GM19452 (cell line): Measurements from ENCODE around the gene ATG4B.
"Not testable (repeated sequence)": the region's sequence is repeated elsewhere in the genome, so short reads cannot be mapped to it uniquely, and the experiment has no call there.

ENCODE experiments used
- ATAC-seq: cut with Tn5 transposase; IDR thresholded peaks from one replicate; pipeline ENCODE4 v1.9.1; 2021; ENCODE audit not compliant: unreplicated experiment

The ATG4B gene

DNA sequence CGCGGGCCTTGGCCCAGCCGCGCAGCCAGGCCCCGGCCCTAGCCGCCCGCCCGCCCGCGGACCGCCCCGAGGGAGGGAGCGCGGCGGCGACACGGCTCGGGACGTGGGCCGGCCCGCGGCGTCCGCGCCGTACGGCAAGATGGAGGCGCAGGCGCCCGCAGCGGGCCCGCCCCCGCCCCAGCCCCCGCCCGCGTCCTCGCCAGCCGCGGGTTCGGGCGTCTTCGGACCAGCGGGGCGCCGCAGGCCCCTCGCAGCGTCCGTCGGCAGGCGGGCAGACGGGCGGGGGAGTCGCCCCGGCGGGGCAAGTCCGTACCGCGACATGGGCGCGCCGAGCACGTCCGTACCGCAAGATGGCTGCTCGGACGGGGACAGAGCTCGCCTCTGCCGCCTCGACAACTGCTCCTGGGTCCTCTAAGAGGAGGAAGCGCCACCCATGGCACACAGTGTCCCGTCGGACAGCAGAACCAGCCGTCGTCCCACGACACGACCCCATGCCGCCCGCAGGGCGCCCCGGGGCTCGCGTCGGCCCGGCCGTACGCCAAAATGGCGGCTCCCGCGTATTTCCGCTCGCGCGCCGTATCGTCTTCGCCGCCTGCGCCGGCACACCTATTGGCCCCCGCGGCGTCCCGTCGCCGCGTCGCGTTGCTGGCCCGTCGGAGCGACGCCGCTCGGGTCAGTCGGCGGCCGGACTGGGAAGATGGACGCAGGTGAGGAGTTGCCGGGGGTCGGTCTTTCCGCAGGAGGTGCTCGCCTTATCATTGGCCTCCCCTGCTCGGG is at the start of gene ATG4B, which contains the start of gene THAP4:
TSS of gene ATG4B (plus strand) at position 676 of the 777 bp plus-strand sequence. CDS start at position 698, 22 bp downstream.
TSS of gene THAP4 (minus strand) at position 141 of the 777 bp plus-strand sequence. CDS start 141 bp downstream, outside the sequence.
- peak; percentile 64 for ATAC-seq

DNA sequence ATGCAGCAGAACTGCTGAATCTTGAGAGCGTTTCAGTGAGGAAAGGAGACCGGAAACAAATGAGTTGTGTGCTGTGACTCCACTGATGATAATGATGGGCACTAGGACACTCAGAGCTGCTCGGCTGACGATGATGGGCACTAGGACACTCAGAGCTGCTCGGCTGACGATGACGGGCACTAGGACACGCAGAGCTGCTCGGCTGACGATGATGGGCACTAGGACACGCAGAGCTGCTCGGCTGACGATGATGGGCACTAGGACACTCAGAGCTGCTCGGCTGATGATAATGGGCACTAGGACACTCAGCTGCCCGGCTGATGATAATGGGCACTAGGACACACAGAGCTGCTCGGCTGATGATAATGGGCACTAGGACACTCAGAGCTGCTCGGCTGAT is 47.6 kb upstream of the ATG4B start:
- ATAC-seq, result not testable (repeated sequence)

DNA sequence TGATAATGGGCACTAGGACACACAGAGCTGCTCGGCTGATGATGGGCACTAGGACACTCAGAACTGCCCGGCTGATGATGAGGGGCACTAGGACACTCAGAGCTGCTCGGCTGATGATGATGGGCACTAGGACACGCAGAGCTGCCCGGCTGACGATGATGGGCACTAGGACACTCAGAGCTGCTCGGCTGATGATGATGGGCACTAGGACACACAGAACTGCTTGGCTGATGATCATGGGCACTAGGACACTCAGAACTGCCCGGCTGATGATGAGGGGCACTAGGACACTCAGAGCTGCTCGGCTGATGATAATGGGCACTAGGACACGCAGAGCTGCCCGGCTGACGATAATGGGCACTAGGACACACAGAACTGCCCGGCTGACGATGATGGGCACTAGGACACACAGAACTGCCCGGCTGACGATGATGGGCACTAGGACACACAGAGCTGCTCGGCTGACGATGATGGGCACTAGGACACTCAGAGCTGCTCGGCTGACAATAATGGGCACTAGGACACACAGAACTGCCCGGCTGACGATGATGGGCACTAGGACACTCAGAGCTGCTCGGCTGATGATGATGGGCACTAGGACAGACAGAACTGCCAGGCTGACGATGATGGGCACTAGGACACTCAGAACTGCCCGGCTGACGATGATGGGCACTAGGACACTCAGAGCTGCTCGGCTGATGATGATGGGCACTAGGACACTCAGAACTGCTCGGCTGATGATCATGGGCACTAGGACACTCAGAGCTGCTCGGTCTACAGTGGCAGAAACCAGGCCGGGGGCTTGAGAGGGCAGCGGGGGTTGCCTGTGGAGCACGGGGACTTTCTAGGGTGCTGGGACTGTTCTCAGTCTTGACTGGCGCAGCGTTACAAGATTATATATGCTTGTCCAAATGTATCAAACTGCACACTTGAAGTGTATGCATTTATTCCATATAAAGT is 46.7 kb upstream of the ATG4B start:
- ATAC-seq, result not testable (repeated sequence)

DNA sequence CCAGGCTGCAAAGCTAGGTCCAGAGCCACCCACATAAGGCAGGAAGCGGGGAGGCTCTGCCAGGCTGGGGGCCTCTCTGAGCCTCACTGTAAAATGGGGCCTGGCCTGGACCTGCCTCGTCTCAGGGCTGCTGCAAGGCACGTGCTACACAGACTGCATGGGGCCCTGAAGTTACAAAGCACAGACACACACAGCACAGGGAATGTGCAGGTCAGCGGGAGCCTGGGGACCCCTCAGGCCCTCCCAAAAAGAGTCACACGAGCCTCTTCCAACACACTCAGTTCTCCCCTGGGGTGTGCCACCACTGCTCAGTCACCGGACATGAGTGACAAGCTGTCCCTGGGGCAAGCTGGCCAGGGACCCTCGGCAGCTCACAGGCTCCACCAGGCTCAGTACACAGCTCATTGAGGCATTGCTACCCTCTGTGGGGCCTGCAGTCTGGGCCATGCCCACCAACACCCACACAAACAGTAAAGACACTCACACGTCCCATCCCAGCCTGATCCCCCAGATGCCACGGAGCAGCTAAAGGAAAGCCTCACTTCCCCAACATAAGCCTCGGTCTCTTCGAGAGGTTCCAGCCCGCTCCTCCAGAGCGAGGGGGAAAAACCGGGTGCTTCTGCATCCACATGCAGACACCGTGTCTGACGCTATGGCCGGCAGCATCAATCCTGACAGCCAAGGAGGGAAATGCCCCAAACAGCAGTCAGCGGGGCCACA is 45.2 kb upstream of the ATG4B start:
- ATAC-seq, result no peak

DNA sequence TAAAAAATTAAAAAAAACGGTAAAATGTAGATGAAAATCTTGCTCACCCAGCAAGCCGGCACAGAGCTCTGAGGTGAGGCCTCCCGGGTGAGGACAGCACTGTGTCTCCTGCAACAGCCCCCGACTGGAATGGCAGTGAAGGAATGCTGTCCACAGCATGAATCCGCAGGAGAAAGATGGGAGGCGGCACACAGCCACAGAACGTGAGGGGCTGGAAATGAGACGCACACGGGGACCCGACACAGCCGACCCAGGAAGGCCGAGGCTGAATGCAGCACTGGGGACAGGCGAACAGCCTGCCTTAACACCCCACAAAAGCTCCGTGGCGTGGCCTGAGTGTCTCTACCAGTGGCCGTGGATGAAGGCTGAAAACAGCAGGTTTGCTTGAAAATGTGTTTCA is 44.2 kb upstream of the ATG4B start:
- no peak for ATAC-seq

DNA sequence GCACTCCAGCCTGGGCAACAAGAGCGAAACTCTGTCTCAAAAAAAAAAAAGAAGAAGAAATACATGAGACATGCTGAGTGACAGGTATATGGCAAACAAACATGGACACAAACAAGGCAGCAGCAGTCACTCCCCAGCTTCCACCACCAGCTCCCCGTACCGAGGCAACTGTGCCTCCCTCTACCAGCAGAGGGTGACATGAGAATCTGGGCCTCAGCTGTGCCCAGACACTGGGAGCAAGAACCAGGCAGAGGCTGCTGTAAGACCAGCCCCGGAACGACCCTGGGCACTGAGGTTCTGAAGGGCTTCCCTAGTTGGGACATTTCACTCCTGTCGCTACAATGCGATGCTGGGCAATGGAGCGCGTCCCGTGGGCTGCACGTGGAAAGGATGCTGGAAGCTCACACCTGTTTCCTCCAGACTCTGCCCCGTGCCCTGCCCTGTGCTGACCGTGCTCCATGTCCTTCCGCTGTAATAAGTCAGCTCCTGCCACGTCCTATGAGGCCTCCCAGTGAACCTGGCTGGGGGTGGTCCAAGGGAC is 41.8 kb upstream of the ATG4B start:
- no peak for ATAC-seq

DNA sequence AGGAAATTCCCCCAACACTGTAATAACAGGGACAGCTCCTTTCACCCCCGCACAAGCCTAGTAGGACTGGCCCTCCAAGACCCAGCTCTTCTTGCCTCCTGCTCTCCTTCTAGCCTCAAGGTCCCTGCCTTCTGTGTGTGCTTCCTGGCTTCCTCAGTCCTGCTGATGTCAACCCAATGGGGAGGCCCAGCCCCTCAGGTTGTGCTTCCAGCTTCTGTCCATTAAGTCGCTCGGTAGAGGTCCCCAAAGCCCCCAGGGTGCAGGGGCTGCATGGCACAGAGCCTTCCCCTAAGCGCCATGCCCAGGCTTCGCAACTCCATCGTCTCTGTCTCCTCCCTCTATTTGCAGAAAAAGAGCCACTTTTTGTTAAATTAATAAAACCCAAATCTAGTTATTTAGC is 39.9 kb upstream of the ATG4B start:
- ATAC-seq, result no peak

DNA sequence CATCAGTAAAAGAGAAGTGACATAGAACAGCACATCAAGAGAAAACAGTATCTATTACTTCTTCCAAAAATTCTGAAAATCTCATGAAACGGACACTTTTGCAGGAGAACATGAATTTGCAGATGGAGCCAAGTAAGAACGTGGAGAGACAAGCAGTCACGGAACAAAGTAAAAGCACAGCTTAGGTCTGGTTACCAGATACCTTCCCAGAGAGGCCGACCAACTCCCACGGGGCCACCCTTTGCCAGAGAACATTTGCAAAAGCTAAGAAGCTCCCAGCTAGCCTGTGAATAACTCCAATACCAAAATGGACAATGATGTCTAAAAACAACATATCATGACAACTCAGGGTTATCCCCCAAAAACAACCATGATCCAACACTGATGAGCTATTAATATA is 39.4 kb upstream of the ATG4B start:
- ATAC-seq, result no peak

DNA sequence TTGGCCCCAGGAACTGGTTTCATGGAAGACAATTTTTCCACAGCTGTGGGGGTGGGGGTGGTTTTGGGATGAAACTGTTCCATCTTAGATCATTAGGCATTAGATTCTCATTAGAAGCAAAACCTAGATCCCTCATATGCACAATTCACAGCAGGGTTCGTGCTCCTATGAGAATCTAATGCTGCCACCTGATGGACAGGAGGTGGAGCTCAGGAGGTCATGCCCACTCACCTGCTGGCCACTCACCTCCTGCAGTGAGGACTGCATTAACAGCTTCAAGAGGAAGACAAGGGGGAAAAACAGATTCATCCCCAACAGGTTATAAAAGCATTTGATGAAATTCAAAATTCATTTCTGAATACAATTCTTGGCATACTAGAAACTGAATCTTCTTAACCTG is 39.0 kb upstream of the ATG4B start:
- no peak for ATAC-seq

DNA sequence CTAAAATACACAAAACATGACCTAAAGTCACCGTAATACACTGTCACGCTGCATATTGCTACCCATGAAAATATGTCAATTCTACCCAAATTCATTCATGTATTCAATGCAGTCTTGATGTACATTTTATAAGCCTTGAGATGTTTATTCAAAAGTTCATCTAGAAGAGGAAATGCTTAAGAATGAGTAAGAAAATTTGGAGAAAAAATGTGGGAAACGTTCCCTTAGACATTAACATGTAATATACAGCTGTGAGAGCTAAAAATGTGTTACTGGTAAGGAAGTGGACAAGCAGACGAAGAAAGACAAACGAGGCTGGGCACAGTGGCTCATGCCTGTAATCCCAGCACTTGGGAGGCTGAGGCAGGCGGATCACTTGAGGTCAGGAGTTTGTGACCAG is 37.9 kb upstream of the ATG4B start:
- ATAC-seq, result no peak

DNA sequence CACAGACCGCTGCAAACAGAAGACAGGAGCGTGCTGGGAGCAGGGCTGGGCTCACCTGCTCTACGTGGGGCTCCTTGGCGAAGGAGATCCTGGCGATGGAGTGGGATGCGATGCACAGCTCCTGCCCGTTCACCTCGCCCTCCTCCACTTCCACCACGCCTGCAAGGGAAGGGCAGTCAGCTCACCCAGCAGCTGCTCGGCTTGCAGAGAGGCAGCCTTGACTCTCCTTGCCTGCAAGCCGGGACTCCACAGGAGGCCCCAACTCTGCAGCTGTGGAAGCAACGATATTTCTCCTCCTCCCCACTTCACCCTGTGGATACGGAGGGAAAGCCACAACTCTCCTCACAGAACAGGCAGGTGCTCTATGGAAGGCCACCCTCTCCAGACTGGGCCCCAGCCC is 35.7 kb upstream of the ATG4B start:
- no peak for ATAC-seq

DNA sequence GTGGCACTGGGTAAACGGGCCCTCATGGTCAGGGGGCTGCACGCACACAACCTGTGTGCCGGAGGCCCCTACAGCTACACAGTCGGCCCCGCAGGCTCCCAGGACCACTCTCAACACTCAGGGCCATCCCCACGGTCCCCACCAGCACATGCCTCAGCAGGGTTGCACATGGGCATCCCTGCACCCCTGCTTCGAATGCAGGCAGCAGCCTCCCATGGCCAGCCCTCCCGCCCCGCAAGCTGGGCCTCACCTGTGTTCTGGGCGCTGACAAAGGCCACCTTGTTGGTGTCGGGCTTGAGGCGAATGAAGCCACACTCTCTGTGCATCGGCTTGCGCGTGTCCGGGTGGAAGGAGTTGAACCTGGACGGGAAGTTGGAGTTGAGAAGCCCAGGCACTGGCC is 34.8 kb upstream of the ATG4B start:
- ATAC-seq, result no peak

DNA sequence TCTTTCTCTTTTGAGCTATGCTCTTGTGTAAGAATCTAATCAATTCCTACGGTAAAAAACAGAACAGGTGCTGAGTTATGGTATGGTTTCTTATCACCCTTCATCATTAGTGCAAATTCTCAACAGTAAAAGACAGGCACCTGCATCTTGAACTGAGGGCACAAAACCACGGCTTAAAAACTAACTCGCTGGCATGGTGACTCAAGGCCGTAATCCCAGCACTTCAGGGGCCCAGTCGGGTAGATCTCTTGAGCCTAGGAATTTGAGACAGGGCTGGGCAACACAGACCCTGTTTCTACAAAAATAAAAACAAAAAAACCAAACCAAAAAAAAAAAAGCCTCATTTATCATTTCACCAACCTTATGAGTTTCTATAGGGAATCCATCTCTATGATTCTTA is 33.8 kb upstream of the ATG4B start:
- no peak for ATAC-seq

DNA sequence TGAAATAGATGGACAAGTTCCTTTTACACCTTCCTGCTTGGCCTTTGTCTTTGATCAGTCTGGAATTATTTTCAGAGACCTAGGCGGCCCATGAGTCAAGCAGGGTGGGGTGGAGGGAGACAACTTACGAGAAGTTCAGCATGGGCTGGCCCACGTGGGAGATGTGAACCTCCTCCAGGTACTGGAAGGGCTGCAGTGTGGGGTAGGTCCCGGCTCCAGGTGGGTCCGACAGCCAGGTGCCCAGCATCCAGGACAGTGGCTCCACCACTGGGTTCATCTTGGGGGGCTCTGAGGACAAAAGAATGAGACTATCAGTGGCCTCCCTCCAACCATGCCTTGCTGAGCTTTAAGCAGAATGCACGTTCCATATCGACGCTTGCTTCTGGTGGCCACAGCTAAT is 31.3 kb upstream of the ATG4B start:
- ATAC-seq, result no peak

DNA sequence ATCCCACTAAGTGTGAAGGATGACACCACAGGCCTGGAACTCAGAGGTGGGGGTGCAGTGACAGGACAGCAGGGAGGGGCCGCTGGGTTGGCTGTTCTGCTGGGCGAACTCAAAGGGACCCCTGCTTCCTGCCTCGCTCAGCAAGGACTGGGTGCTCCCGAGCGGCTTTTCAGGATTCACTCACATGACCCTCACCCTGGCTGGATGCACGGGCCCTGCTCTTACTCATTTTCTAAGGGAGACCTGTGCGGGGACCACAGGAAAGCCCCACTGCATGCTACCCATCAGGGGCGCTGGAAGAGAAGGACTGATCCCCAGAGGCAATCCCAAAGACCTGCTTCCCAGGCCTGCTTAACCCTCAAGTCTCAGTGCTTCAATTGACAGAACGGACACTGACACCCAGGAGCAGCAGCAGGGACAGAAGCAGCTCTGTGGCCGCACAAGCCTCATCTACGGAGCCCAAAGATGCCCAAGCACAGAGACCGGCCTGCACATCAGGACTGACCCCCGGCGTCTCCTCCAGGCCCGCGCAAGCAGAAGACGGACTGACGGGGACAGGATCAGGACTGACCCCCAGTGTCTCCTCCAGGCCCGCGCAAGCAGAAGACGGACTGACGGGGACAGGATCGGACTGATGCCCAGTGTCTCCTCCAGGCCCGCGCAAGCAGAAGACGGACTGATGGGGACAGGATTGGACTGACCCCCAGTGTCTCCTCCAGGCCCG is 30.2 kb upstream of the ATG4B start:
- ATAC-seq, result no peak

DNA sequence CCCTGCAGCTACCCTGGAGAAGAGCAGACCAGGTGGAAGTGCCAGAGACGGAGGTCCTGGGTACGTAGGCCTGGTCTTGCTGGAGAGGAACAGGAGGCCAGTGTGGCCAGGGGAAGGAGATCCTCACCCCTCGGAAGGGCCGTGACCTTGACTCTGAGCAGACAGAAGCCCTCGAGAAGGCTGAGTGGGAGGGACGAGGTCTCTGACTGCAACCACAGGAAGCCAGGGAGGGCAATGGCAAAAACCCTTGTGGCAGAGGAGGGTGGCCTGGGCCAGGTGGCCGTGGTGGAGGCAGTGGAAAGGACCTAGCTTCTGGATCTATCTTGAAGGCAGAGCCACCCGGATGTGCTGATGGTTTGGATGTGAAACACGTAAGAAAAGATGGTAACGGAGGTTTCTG is 28.6 kb upstream of the ATG4B start:
- ATAC-seq, result no peak

DNA sequence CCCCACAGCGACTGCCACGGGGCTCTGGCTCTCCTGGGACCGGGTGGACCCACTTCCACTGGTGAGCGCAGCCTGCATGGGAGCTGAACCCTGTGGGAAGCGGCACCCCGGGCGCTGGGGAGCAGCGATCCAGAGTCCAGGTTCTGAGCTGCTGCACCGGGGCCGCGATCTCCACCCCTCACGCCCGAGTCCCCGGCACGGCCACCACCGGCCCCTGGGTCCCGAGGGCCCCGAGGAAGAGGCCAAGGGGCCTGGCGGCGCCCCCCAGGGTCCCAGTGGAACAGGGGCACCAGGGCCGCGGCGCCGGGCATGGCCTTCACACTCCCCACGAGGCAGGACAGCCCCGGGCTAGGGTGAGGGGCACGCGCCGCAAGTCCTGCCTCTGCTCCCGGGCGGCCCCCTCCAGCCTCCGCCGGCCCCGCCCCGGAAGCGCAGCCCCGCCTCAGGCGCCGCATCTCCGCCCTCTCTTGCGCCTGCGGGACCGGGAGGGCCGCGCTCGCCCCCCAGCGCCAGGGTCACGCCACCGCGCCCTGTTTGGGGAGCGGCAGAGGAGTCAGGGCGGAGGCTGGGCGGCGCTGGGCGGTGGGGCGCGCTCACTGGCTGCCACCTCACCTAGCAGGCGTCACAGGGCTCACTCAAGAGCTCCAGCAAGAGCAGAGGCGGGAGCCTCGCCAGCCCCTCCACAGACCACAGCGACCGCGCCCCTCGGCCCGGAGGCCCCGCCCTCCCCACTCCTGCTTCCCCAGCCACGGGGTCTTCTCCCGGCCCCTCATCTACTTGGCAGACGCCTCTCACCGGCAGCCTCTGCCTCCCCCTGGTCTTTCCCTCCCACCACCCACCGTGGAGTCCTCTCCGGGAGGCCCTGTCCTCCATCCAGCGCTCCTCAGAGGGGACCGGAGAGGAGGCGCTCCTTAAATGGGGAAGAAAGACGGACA is 27.4 kb upstream of the ATG4B start:
- ATAC-seq, result peak; percentile 96

DNA sequence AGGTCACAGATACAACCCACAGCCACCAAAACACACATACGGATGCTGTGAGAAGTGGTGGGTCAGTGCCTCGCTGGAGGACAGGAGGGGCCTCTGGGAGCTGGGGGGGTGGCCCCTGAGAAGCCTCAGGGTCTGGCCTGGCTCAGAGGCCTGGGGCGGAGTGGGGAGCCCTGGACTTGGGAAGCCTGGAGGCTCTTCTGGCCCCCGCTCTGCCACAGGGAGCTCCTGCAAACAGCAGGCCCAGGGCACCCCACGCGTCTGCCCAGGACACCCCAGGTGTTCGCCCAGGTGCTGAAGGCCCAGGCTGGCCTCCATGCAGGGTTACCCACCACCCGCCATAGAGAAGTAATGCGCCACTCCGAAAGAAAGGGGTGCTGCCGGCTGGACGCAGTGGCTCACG is 26.4 kb upstream of the ATG4B start:
- no peak for ATAC-seq
